HCT116 (cell line): ENCODE measurements around the gene CHST8.

Source experiments
- FOSL1 ChIP-seq: IDR thresholded peaks from 2 replicates; pipeline ENCODE4 v1.6.1; 2012; ENCODE audit warnings: low read depth
- POLR2A ChIP-seq: IDR thresholded peaks from 2 replicates; pipeline ENCODE4 v1.7.0; 2011; ENCODE audit warnings: borderline replicate concordance; ENCODE audit not compliant: insufficient read depth, insufficient read length; ENCODE audit errors: extremely low read depth
- RAD21 ChIP-seq: IDR thresholded peaks from 2 replicates; pipeline ENCODE4 v1.6.1; 2012; ENCODE audit warnings: low read depth, mild to moderate bottlenecking
- TCF7L2 ChIP-seq: IDR thresholded peaks from 2 replicates; pipeline ENCODE4 v1.7.0; 2011; ENCODE audit warnings: borderline replicate concordance, inconsistent platforms; ENCODE audit not compliant: insufficient read depth, insufficient read length; ENCODE audit errors: extremely low read depth
- ZFX ChIP-seq: fragments of 450-650 bp; IDR thresholded peaks from 2 replicates; pipeline ENCODE4 v1.6.1; 2017
- TF ChIP-seq, protein P1 (sequence below): IDR thresholded peaks from 2 replicates; pipeline ENCODE4 v1.6.1; 2012; ENCODE audit warnings: low read depth

DNA sequence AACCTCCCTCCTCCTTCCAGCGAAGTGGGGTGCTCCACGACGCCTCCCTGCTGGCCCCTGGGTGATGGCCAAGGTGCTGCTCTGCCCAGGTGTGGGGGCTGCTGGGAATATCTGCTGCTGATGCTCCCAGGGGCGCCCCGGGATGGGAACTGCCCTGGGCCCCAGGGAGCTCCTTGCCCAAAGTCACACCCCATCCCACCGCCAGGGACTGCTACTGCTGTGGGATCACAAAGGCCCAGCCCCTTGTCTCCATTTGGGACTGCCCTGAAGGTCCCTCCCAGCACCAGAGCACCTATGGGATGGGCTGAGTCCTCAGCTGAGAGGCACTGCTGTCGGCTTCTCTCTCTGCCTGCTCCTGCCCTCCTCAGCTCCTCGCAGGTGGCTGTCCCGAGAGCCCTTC lies 19.0 kb downstream of the CHST8 start:
- TF ChIP-seq POLR2A: no peak
- TF ChIP-seq, protein P1, sequence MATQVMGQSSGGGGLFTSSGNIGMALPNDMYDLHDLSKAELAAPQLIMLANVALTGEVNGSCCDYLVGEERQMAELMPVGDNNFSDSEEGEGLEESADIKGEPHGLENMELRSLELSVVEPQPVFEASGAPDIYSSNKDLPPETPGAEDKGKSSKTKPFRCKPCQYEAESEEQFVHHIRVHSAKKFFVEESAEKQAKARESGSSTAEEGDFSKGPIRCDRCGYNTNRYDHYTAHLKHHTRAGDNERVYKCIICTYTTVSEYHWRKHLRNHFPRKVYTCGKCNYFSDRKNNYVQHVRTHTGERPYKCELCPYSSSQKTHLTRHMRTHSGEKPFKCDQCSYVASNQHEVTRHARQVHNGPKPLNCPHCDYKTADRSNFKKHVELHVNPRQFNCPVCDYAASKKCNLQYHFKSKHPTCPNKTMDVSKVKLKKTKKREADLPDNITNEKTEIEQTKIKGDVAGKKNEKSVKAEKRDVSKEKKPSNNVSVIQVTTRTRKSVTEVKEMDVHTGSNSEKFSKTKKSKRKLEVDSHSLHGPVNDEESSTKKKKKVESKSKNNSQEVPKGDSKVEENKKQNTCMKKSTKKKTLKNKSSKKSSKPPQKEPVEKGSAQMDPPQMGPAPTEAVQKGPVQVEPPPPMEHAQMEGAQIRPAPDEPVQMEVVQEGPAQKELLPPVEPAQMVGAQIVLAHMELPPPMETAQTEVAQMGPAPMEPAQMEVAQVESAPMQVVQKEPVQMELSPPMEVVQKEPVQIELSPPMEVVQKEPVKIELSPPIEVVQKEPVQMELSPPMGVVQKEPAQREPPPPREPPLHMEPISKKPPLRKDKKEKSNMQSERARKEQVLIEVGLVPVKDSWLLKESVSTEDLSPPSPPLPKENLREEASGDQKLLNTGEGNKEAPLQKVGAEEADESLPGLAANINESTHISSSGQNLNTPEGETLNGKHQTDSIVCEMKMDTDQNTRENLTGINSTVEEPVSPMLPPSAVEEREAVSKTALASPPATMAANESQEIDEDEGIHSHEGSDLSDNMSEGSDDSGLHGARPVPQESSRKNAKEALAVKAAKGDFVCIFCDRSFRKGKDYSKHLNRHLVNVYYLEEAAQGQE: no peak
- TF ChIP-seq TCF7L2: no peak
- TF ChIP-seq ZFX: no peak
- no peak for TF ChIP-seq FOSL1
- TF ChIP-seq RAD21: no peak
